Measurements from ENCODE around the gene SCAMP4.

SCAMP4 gene

GRCh38 chr19:1905110-1905862, at the start of gene SCAMP4, which contains the start of gene ADAT3:
SCAMP4 (plus strand) TSS chr19:1905399; CDS start chr19:1915020, 9,621 bp downstream.
ADAT3 (plus strand) TSS chr19:1905399; CDS start chr19:1912048, 6,649 bp downstream.
- no peak for TF ChIP-seq CTCF (IDR thresholded peaks at IDR 0.05; ENCODE audit: poor library complexity, severe bottlenecking)
- peaks cover 9% of the 10 kb centered on the region; the same call in 1 of the 2 replicates for H3K36me3 ChIP-seq (ENCODE audit: low read depth)
- DNase-seq (ENCODE audit: low spot score) (peak; percentile 99), ATAC-seq (ENCODE audit: low read depth) (peak; percentile 93)
- H3K27ac ChIP-seq (ENCODE audit: poor library complexity, severe bottlenecking), result peak within 1 kb of the TSS; percentile 56
- H3K27me3 ChIP-seq (ENCODE audit: insufficient read depth, poor library complexity, severe bottlenecking), result no peaks in the 10 kb centered on the region
- no peaks in the 10 kb centered on the region for H3K9me3 ChIP-seq (ENCODE audit: severe bottlenecking)
- no peaks in the 10 kb centered on the region for H3K4me1 ChIP-seq (ENCODE audit: insufficient read depth, poor library complexity, severe bottlenecking)
- H3K4me3 ChIP-seq (ENCODE audit: severe bottlenecking), result peak within 1 kb of the TSS; percentile 77

- peaks cover 6% of the 10 kb centered on the region; the same call in 1 of the 2 replicates for H3K36me3 ChIP-seq (ENCODE audit: low read depth)
- H3K4me3 ChIP-seq (ENCODE audit: severe bottlenecking), result peak overlapping the region; percentile 14
- DNase-seq (ENCODE audit: low spot score) (no peak), ATAC-seq (ENCODE audit: low read depth) (no peak; the same call in 2 of the 3 replicates)
- peak overlapping the region; percentile 82 for H3K27ac ChIP-seq (ENCODE audit: poor library complexity, severe bottlenecking)
- H3K27me3 ChIP-seq (ENCODE audit: insufficient read depth, poor library complexity, severe bottlenecking), result no peaks in the 10 kb centered on the region
- peaks cover 40% of the 10 kb centered on the region for H3K4me1 ChIP-seq (ENCODE audit: insufficient read depth, poor library complexity, severe bottlenecking)
- no peak for TF ChIP-seq CTCF (IDR thresholded peaks at IDR 0.05; ENCODE audit: poor library complexity, severe bottlenecking)
- H3K9me3 ChIP-seq (ENCODE audit: severe bottlenecking), result no peaks in the 10 kb centered on the region
Measured at GRCh38 chr19:1855828-1856255, 49.4 kb upstream of the SCAMP4 start.

- H3K4me3 ChIP-seq (ENCODE audit: severe bottlenecking), result no peak overlapping the region
- H3K36me3 ChIP-seq (ENCODE audit: low read depth), result peaks cover 6% of the 10 kb centered on the region; the same call in 1 of the 2 replicates
- ATAC-seq (ENCODE audit: low read depth) (no peak), DNase-seq (ENCODE audit: low spot score) (no peak)
- peak overlapping the region; percentile 82 for H3K27ac ChIP-seq (ENCODE audit: poor library complexity, severe bottlenecking)
- no peaks in the 10 kb centered on the region for H3K27me3 ChIP-seq (ENCODE audit: insufficient read depth, poor library complexity, severe bottlenecking)
- no peak for TF ChIP-seq CTCF (IDR thresholded peaks at IDR 0.05; ENCODE audit: poor library complexity, severe bottlenecking)
- H3K4me1 ChIP-seq (ENCODE audit: insufficient read depth, poor library complexity, severe bottlenecking), result peaks cover 40% of the 10 kb centered on the region
- no peaks in the 10 kb centered on the region for H3K9me3 ChIP-seq (ENCODE audit: severe bottlenecking)
Measured at GRCh38 chr19:1856345-1856697, 48.9 kb upstream of the SCAMP4 start.

GRCh38 chr19:1856698-1857603, 48.2 kb upstream of the SCAMP4 start:
- TF ChIP-seq CTCF (IDR thresholded peaks at IDR 0.05; ENCODE audit: poor library complexity, severe bottlenecking), result no peak
- peak; percentile 93 for DNase-seq (ENCODE audit: low spot score)
- peak overlapping the region; percentile 82 for H3K27ac ChIP-seq (ENCODE audit: poor library complexity, severe bottlenecking)
- no peaks in the 10 kb centered on the region for H3K9me3 ChIP-seq (ENCODE audit: severe bottlenecking)
- peak; percentile 68 for ATAC-seq (ENCODE audit: low read depth)
- peak overlapping the region; percentile 31 for H3K4me3 ChIP-seq (ENCODE audit: severe bottlenecking)
- H3K36me3 ChIP-seq (ENCODE audit: low read depth), result peaks cover 6% of the 10 kb centered on the region; the same call in 1 of the 2 replicates
- peaks cover 40% of the 10 kb centered on the region for H3K4me1 ChIP-seq (ENCODE audit: insufficient read depth, poor library complexity, severe bottlenecking)
- no peaks in the 10 kb centered on the region for H3K27me3 ChIP-seq (ENCODE audit: insufficient read depth, poor library complexity, severe bottlenecking)
